ENCODE results near the gene FAM9A. TPM values are rescaled to one million over a fixed set of nuclear protein-coding genes. Genes with fewer than 3 reads are reported as not detected.
"Not testable (repeated sequence)": the region's sequence is repeated elsewhere in the genome, so short reads cannot be mapped to it uniquely, and the experiment has no call there.

Gene FAM9A
- total RNA-seq, 1 experiment from 2014 or later: not detected

GRCh38 chrX:8822002-8822401 lies 20.8 kb upstream of the FAM9A start:
- Histone ChIP-seq H3K27me3 (ENCODE audit: control insufficient read depth, insufficient read depth, low read length) (no peaks in the 10 kb centered on the region), H3K36me3 (replicated peaks; ENCODE audit: control insufficient read depth, insufficient read depth, low read length) (no peaks in the 10 kb centered on the region), H3K4me3 (ENCODE audit: insufficient read depth, low read depth, low read length) (no peak overlapping the region)
- DNase-seq: no peak

- no peak overlapping the region for H3K4me3 ChIP-seq (ENCODE audit: insufficient read depth, low read depth, low read length)
- no peaks in the 10 kb centered on the region for H3K27me3 ChIP-seq (ENCODE audit: control insufficient read depth, insufficient read depth, low read length)
- peak; percentile 34 for DNase-seq
- H3K36me3 ChIP-seq (replicated peaks; ENCODE audit: control insufficient read depth, insufficient read depth, low read length): no peaks in the 10 kb centered on the region
These were observed 19.8 kb upstream of the FAM9A start for GRCh38 chrX:8820910-8821527.

GRCh38 chrX:8815460-8816065 lies 14.4 kb upstream of the FAM9A start:
- Histone ChIP-seq H3K27me3 (ENCODE audit: control insufficient read depth, insufficient read depth, low read length) (no peaks in the 10 kb centered on the region), H3K36me3 (replicated peaks; ENCODE audit: control insufficient read depth, insufficient read depth, low read length) (no peaks in the 10 kb centered on the region), H3K4me3 (ENCODE audit: insufficient read depth, low read depth, low read length) (no peak overlapping the region)
- peak; percentile 68 for DNase-seq

- H3K4me3 ChIP-seq (ENCODE audit: insufficient read depth, low read depth, low read length): no peak overlapping the region
- DNase-seq: no peak
- no peaks in the 10 kb centered on the region for H3K27me3 ChIP-seq (ENCODE audit: control insufficient read depth, insufficient read depth, low read length)
- H3K36me3 ChIP-seq (replicated peaks; ENCODE audit: control insufficient read depth, insufficient read depth, low read length): no peaks in the 10 kb centered on the region
These were observed 11.9 kb upstream of the FAM9A start for GRCh38 chrX:8813036-8813435.

GRCh38 chrX:8811611-8812010 lies 10.4 kb upstream of the FAM9A start:
- no peak for DNase-seq
- no peaks in the 10 kb centered on the region for H3K27me3 ChIP-seq (ENCODE audit: control insufficient read depth, insufficient read depth, low read length)
- H3K4me3 ChIP-seq (ENCODE audit: insufficient read depth, low read depth, low read length): no peak overlapping the region
- no peaks in the 10 kb centered on the region for H3K36me3 ChIP-seq (replicated peaks; ENCODE audit: control insufficient read depth, insufficient read depth, low read length)

- no peak for DNase-seq
- H3K4me3 ChIP-seq (ENCODE audit: insufficient read depth, low read depth, low read length): no peak overlapping the region
- H3K36me3 ChIP-seq (replicated peaks; ENCODE audit: control insufficient read depth, insufficient read depth, low read length): no peaks in the 10 kb centered on the region
- no peaks in the 10 kb centered on the region for H3K27me3 ChIP-seq (ENCODE audit: control insufficient read depth, insufficient read depth, low read length)
These were observed 7.5 kb upstream of the FAM9A start for GRCh38 chrX:8808661-8809060.

GRCh38 chrX:8805974-8806373 lies 4.8 kb upstream of the FAM9A start:
- H3K4me3 ChIP-seq (ENCODE audit: insufficient read depth, low read depth, low read length): no peak overlapping the region
- no peaks in the 10 kb centered on the region for H3K27me3 ChIP-seq (ENCODE audit: control insufficient read depth, insufficient read depth, low read length)
- H3K36me3 ChIP-seq (replicated peaks; ENCODE audit: control insufficient read depth, insufficient read depth, low read length): no peaks in the 10 kb centered on the region
- DNase-seq: no peak

- H3K36me3 ChIP-seq (replicated peaks; ENCODE audit: control insufficient read depth, insufficient read depth, low read length): no peaks in the 10 kb centered on the region
- H3K4me3 ChIP-seq (ENCODE audit: insufficient read depth, low read depth, low read length): no peak overlapping the region
- no peaks in the 10 kb centered on the region for H3K27me3 ChIP-seq (ENCODE audit: control insufficient read depth, insufficient read depth, low read length)
- no peak for DNase-seq
These were observed 3.9 kb upstream of the FAM9A start for GRCh38 chrX:8805046-8805445.

GRCh38 chrX:8803326-8803725 lies 2.1 kb upstream of the FAM9A start:
- H3K27me3 ChIP-seq (ENCODE audit: control insufficient read depth, insufficient read depth, low read length): no peaks in the 10 kb centered on the region
- no peaks in the 10 kb centered on the region for H3K36me3 ChIP-seq (replicated peaks; ENCODE audit: control insufficient read depth, insufficient read depth, low read length)
- DNase-seq: no peak
- no peak overlapping the region for H3K4me3 ChIP-seq (ENCODE audit: insufficient read depth, low read depth, low read length)

- H3K4me3 ChIP-seq (ENCODE audit: insufficient read depth, low read depth, low read length); H3K27me3 ChIP-seq (ENCODE audit: control insufficient read depth, insufficient read depth, low read length); DNase-seq; H3K36me3 ChIP-seq (replicated peaks; ENCODE audit: control insufficient read depth, insufficient read depth, low read length): not testable (repeated sequence)
These were observed 832 bp downstream of the FAM9A start for GRCh38 chrX:8800351-8800750.

GRCh38 chrX:8799281-8799680 lies 1.9 kb downstream of the FAM9A start:
- not testable (repeated sequence) for DNase-seq; H3K36me3 ChIP-seq (replicated peaks; ENCODE audit: control insufficient read depth, insufficient read depth, low read length); H3K27me3 ChIP-seq (ENCODE audit: control insufficient read depth, insufficient read depth, low read length); H3K4me3 ChIP-seq (ENCODE audit: insufficient read depth, low read depth, low read length)

- not testable (repeated sequence) for DNase-seq; H3K36me3 ChIP-seq (replicated peaks; ENCODE audit: control insufficient read depth, insufficient read depth, low read length)
These were observed 2.5 kb downstream of the FAM9A start for GRCh38 chrX:8798702-8799101.

GRCh38 chrX:8787119-8787518 lies 14.1 kb downstream of the FAM9A start:
- not testable (repeated sequence) for H3K36me3 ChIP-seq (replicated peaks; ENCODE audit: control insufficient read depth, insufficient read depth, low read length); H3K27me3 ChIP-seq (ENCODE audit: control insufficient read depth, insufficient read depth, low read length); DNase-seq; H3K4me3 ChIP-seq (ENCODE audit: insufficient read depth, low read depth, low read length)

More at GRCh38 chrX:8798702-8799101, 2.5 kb downstream of the FAM9A start:
- H3K4me3 ChIP-seq (ENCODE audit: insufficient read depth, low read depth, low read length); H3K27me3 ChIP-seq (ENCODE audit: control insufficient read depth, insufficient read depth, low read length): not testable (repeated sequence)

- no peaks in the 10 kb centered on the region for H3K27me3 ChIP-seq (ENCODE audit: control insufficient read depth, insufficient read depth, low read length)
- DNase-seq: peak; percentile 41
- no peak overlapping the region for H3K4me3 ChIP-seq (ENCODE audit: insufficient read depth, low read depth, low read length)
- H3K36me3 ChIP-seq (replicated peaks; ENCODE audit: control insufficient read depth, insufficient read depth, low read length): no peaks in the 10 kb centered on the region
These were observed 17.0 kb downstream of the FAM9A start for GRCh38 chrX:8784162-8784561.

- no peaks in the 10 kb centered on the region for H3K27me3 ChIP-seq (ENCODE audit: control insufficient read depth, insufficient read depth, low read length)
- H3K36me3 ChIP-seq (replicated peaks; ENCODE audit: control insufficient read depth, insufficient read depth, low read length): no peaks in the 10 kb centered on the region
- DNase-seq: peak; percentile 33
- no peak overlapping the region for H3K4me3 ChIP-seq (ENCODE audit: insufficient read depth, low read depth, low read length)
These were observed 17.5 kb downstream of the FAM9A start for GRCh38 chrX:8783714-8784098.

Measured in H7 (cell line).